NOMO-1 treated with dmso at 0.1 percent for 144 hours (cell line): ENCODE measurements around the gene RFWD3.
A peak's percentile ranks its signal among the peaks of the same experiment; 100 is the strongest.
"Not testable (repeated sequence)": the region's sequence is repeated elsewhere in the genome, so short reads cannot be mapped to it uniquely, and the experiment has no call there.

ENCODE experiments used
- DNase-seq: peaks from one replicate; lab custom pipeline; 2025; ENCODE audit not compliant: unreplicated experiment; lab: John Stamatoyannopoulos, UW

The RFWD3 gene

GRCh38 chr16:74666425-74667254, at the start of gene RFWD3:
Gene RFWD3, minus strand, starts transcription at chr16:74666877. Its CDS starts 5,428 bp downstream, at chr16:74661449.
- DNase-seq: peak; percentile 98

- no peak for DNase-seq
Measured at GRCh38 chr16:74716355-74716754, 49.7 kb upstream of the RFWD3 start.

GRCh38 chr16:74713876-74714275, 47.2 kb upstream of the RFWD3 start:
- no peak for DNase-seq

GRCh38 chr16:74713325-74713724, 46.6 kb upstream of the RFWD3 start:
- no peak for DNase-seq

- DNase-seq: no peak
Measured at GRCh38 chr16:74711938-74712337, 45.3 kb upstream of the RFWD3 start.

- no peak for DNase-seq
Measured at GRCh38 chr16:74710401-74710800, 43.7 kb upstream of the RFWD3 start.

GRCh38 chr16:74709441-74709877, 42.8 kb upstream of the RFWD3 start:
- DNase-seq: peak; percentile 80

GRCh38 chr16:74700438-74701225, 34.0 kb upstream of the RFWD3 start, which contains the start of gene MLKL:
Gene MLKL, minus strand, starts transcription at chr16:74700862. Its CDS starts 5,105 bp downstream, at chr16:74695757.
- DNase-seq: peak; percentile 89

- no peak for DNase-seq
Measured at GRCh38 chr16:74700116-74700437, 33.4 kb upstream of the RFWD3 start.

- no peak for DNase-seq
Measured at GRCh38 chr16:74699666-74700065, 33.0 kb upstream of the RFWD3 start.

- peak; percentile 43 for DNase-seq
Measured at GRCh38 chr16:74698222-74698621, 31.5 kb upstream of the RFWD3 start.

GRCh38 chr16:74695450-74696422, 29.1 kb upstream of the RFWD3 start:
- DNase-seq: peak; percentile 45

- DNase-seq: no peak
Measured at GRCh38 chr16:74691093-74691855, 24.6 kb upstream of the RFWD3 start.

GRCh38 chr16:74682556-74682955, 15.9 kb upstream of the RFWD3 start:
- no peak for DNase-seq

- no peak for DNase-seq
Measured at GRCh38 chr16:74680681-74681080, 14.0 kb upstream of the RFWD3 start.

GRCh38 chr16:74679983-74680382, 13.3 kb upstream of the RFWD3 start:
- no peak for DNase-seq

GRCh38 chr16:74677868-74678267, 11.2 kb upstream of the RFWD3 start:
- no peak for DNase-seq

GRCh38 chr16:74673876-74674275, 7.2 kb upstream of the RFWD3 start:
- DNase-seq: no peak

- DNase-seq: not testable (repeated sequence)
Measured at GRCh38 chr16:74668877-74669276, 2.2 kb upstream of the RFWD3 start.

GRCh38 chr16:74667255-74667700, 601 bp upstream of the RFWD3 start:
- no peak for DNase-seq
